Glutamatergic neuron (in vitro differentiated cells): Measurements from ENCODE around the gene TCF15. TPM values are rescaled to one million over a fixed set of nuclear protein-coding genes. Genes with fewer than 3 reads are reported as not detected.

Experiments
- DNase-seq: peaks from one replicate; pipeline ENCODE4 v3.0.0; 2022
- H3K27ac Mint-ChIP-seq: one replicate; pipeline ENCODE4 v1.8.0; 2020; ENCODE audit warnings: mild to moderate bottlenecking, mixed read lengths, inconsistent platforms; ENCODE audit not compliant: unreplicated experiment
- H3K27me3 Mint-ChIP-seq: one replicate; pipeline ENCODE4 v1.8.0; 2020; ENCODE audit warnings: mild to moderate bottlenecking, moderate library complexity, mixed read lengths, inconsistent platforms; ENCODE audit not compliant: unreplicated experiment
- H3K36me3 Mint-ChIP-seq: one replicate; pipeline ENCODE4 v1.8.0; 2020; ENCODE audit warnings: mild to moderate bottlenecking, mixed read lengths, inconsistent platforms; ENCODE audit not compliant: unreplicated experiment
- H3K4me1 Mint-ChIP-seq: one replicate; pipeline ENCODE4 v1.8.0; 2020; ENCODE audit warnings: mild to moderate bottlenecking, low read depth, mixed read lengths, inconsistent platforms; ENCODE audit not compliant: unreplicated experiment
- H3K4me3 Mint-ChIP-seq: one replicate; pipeline ENCODE4 v1.8.0; 2020; ENCODE audit warnings: mild to moderate bottlenecking, mixed read lengths, inconsistent platforms; ENCODE audit not compliant: unreplicated experiment
- H3K9me3 Mint-ChIP-seq: one replicate; pipeline ENCODE4 v1.8.0; 2020; ENCODE audit warnings: mild to moderate bottlenecking, moderate library complexity, mixed read lengths, inconsistent platforms; ENCODE audit not compliant: unreplicated experiment
- total RNA-seq: library from RNA; stranded (reverse); fragmentation: NEBNext Ultra II Directional; extraction: Animal tissue kit (Norgen Biotek cat#: 25700); gene quantifications from one replicate; pipeline ENCODE4 v1.2.1, GENCODE V29; 2021; ENCODE audit not compliant: unreplicated experiment
- TF ChIP-seq, protein P1 (sequence below): fragments of 200-600 bp; sonication (generic); IDR thresholded peaks from one replicate; pipeline ENCODE4 v1.5.0; 2021; ENCODE audit not compliant: partially characterized antibody, unreplicated experiment

Gene TCF15
- total RNA-seq, 1 donor from 2014 or later, result 19.7 TPM

DNA sequence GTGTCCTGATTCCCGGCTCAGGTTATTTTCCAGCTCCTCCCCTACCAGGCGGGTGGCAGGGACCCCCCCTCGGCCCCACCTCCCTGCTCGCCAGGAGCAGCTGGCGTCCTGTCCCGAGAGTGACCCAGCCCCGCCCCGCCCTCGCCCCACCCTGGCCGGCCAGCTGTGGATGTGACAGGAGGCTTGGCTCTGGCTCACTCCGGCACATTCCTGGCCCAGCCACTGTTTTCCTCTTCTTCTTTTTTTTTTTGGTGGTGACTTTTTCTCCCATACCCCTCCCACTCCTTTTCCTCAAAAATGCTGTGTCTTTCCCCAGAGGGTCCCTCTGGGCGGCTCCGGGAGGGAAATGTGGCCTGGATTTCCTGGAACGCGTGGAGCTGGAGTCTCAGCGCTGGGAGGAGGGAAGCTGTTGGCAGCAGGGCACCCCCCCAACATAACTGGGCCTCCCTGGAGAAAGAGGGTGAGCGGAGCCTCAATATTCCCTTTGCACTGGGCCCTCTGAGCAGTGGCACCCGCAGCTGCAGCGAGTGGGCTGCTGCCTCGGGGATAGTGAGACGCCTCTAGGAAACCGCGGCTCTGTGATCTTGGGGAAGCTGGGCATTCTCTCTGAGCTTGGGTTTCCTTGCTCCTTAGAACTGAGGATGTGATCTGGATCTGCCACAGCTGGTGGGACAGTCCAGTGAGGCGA is 38.2 kb downstream of the TCF15 start:
- H3K4me1 Mint-ChIP-seq, result peaks cover 36% of the 10 kb centered on the region
- TF ChIP-seq, protein P1, sequence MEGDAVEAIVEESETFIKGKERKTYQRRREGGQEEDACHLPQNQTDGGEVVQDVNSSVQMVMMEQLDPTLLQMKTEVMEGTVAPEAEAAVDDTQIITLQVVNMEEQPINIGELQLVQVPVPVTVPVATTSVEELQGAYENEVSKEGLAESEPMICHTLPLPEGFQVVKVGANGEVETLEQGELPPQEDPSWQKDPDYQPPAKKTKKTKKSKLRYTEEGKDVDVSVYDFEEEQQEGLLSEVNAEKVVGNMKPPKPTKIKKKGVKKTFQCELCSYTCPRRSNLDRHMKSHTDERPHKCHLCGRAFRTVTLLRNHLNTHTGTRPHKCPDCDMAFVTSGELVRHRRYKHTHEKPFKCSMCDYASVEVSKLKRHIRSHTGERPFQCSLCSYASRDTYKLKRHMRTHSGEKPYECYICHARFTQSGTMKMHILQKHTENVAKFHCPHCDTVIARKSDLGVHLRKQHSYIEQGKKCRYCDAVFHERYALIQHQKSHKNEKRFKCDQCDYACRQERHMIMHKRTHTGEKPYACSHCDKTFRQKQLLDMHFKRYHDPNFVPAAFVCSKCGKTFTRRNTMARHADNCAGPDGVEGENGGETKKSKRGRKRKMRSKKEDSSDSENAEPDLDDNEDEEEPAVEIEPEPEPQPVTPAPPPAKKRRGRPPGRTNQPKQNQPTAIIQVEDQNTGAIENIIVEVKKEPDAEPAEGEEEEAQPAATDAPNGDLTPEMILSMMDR, result no peak
- peak overlapping the region; percentile 71 for H3K4me3 Mint-ChIP-seq
- peak overlapping the region; percentile 84 for H3K27ac Mint-ChIP-seq
- DNase-seq, result peak; percentile 61
- no peaks in the 10 kb centered on the region for H3K36me3 Mint-ChIP-seq
- H3K27me3 Mint-ChIP-seq, result peaks cover 10% of the 10 kb centered on the region
- peaks cover 13% of the 10 kb centered on the region for H3K9me3 Mint-ChIP-seq

DNA sequence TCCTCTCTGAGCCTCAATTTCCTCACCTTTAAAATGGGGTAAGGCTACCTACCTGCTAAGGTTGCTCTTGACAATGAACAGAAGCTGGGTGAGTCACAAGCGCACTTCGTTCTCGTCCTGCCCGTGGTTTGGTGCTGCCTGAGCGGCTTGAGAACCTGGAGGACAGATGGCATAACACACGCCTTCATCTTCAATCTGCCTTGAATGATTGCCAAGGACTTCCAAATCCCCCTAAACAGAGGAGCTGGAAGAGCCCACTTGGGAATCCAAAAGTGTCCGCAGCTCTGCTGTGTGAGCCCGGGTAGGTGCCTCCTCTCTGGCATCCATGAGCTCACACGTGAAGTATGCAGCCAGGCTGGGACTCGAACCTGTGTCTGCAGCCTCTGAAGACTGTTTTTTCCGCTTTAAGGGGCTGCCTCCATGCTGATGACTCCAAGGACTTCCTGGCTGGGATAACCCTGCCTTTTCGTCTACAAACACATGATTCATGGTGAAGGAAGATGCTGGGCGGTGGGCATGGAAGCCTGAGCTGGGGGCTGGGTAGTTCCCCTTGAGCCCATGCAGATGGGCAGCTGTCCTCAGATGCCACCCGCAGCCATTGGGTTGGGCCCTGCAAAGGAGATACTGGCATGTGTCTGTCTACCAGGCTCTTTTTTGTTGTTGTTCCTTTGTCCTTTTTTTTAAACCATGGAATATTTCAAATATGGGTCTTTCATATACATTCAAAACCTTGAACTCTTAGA is 41.3 kb downstream of the TCF15 start:
- Mint-ChIP-seq H3K4me3 (peak overlapping the region; percentile 49), H3K27ac (peak overlapping the region; percentile 55), H3K4me1 (peaks cover 24% of the 10 kb centered on the region), H3K36me3 (no peaks in the 10 kb centered on the region), H3K27me3 (peaks cover 11% of the 10 kb centered on the region), H3K9me3 (peaks cover 12% of the 10 kb centered on the region)
- DNase-seq, result no peak
- TF ChIP-seq, protein P1, result no peak

DNA sequence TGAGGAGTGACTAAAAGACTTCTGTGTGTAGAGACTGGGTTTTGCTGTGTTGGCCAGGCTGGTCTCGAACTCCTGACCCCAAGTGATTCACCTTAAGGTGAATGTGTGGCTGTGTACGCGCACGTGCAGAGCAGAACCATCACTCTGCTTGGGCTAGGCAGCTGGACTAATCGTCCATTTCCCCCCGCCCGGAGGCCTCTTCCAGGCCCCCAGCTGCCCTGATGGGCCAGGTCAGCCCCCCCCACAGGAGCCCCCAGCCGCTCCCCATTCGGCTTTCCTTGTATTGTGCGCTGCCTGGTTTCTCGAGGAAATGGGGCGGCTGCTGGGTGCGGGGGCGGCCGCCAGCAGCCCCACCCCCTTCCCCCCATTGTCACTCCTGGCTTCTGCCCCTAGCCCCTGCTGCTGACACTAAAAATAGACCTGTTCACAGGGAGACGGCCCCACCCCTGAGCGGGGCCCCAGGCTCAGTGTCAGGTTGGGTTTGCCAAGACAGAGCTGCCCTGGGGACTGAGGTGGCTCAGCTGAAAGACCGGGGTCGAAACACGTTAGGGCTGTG is 41.9 kb downstream of the TCF15 start:
- peaks cover 23% of the 10 kb centered on the region for H3K4me1 Mint-ChIP-seq
- H3K27ac Mint-ChIP-seq, result no peak overlapping the region
- no peak for DNase-seq
- no peaks in the 10 kb centered on the region for H3K36me3 Mint-ChIP-seq
- H3K4me3 Mint-ChIP-seq, result no peak overlapping the region
- H3K27me3 Mint-ChIP-seq, result peaks cover 11% of the 10 kb centered on the region
- peaks cover 10% of the 10 kb centered on the region for H3K9me3 Mint-ChIP-seq
- TF ChIP-seq, protein P1, result no peak

DNA sequence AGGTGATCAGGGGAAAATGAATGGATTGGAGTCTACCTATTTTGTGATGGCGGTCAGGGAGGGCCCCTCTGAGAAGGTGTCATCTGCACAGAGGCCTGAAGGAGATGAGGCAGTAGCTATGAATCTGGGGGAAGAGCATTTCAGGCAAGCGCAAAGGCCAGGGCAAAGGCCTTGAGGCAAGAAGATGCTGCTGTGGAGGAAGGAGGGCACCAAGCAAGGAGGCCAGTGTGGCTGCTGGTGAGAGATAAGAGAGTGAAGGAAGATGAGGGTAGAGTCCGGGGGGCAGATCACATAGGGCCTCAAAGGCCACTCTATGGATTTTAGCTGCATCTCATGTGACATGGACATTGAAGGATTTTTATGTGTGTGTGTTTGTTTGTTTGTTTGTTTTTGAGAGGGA is 45.9 kb downstream of the TCF15 start:
- Mint-ChIP-seq H3K4me1 (peaks cover 23% of the 10 kb centered on the region), H3K27ac (no peak overlapping the region), H3K36me3 (no peaks in the 10 kb centered on the region), H3K9me3 (peaks cover 6% of the 10 kb centered on the region), H3K27me3 (peaks cover 11% of the 10 kb centered on the region), H3K4me3 (no peak overlapping the region)
- no peak for DNase-seq
- TF ChIP-seq, protein P1, result no peak

DNA sequence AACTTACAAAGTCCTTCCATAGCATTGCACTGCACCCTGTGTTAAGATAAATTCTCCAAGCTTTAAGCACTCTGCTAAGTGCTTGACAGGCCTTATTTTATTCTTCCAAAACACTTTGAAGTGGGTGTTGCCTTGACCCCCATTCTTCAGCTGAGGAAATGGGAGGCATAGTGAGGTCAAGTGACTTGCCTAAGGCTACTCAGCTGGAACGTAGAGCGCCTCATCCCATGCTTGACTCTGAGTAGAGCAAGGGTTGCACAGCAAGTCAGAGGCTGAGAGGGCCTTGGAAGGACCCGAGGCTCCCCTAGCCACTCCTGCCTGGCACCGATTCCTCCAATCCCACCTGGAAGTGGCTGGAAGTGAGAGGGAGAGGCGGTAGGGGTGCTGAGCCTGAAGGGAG is 46.9 kb downstream of the TCF15 start:
- TF ChIP-seq, protein P1, result no peak

More for the DNA sequence above, 46.9 kb downstream of the TCF15 start:
- peaks cover 11% of the 10 kb centered on the region for H3K27me3 Mint-ChIP-seq
- H3K36me3 Mint-ChIP-seq, result no peaks in the 10 kb centered on the region
- no peak for DNase-seq
- peaks cover 6% of the 10 kb centered on the region for H3K9me3 Mint-ChIP-seq
- no peak overlapping the region for H3K27ac Mint-ChIP-seq
- peak overlapping the region; percentile 43 for H3K4me3 Mint-ChIP-seq
- peaks cover 19% of the 10 kb centered on the region for H3K4me1 Mint-ChIP-seq
